ENCODE data around the gene DLK1. TPM values are rescaled to one million over a fixed set of nuclear protein-coding genes. Genes with fewer than 3 reads are reported as not detected.
A peak's percentile ranks its signal among the peaks of the same experiment; 100 is the strongest.

The DLK1 gene
- total and polyA plus RNA-seq, 2 of the 13 experiments (the other 11 are each of a cell fraction or from before 2014, with no cell fraction given), result 95.5 to 312 TPM

GRCh38 chr14:100750762-100751699 lies 24.3 kb downstream of the DLK1 start (continued):
- TF ChIP-seq PBX3 (CRISPR knock-in tag; IDR thresholded peaks at IDR 0.05; ENCODE audit: borderline replicate concordance) (no peak), ZNF331 (CRISPR knock-in tag; IDR thresholded peaks at IDR 0.05) (peak; percentile 86), ZNF557 (CRISPR knock-in tag; IDR thresholded peaks at IDR 0.05) (peak; percentile 81; the same call in 1 of the 2 replicates), ZNF30 (CRISPR knock-in tag; IDR thresholded peaks at IDR 0.05) (no peak), MXD4 (CRISPR knock-in tag; IDR thresholded peaks at IDR 0.05) (no peak; the same call in 1 of the 2 replicates), PRPF4 (IDR thresholded peaks at IDR 0.05; ENCODE audit: low read depth, low read length, poor library complexity, severe bottlenecking) (no peak), ZBTB3 (CRISPR knock-in tag; IDR thresholded peaks at IDR 0.05; ENCODE audit: borderline replicate concordance, low read depth) (peak; percentile 61; the same call in 1 of the 2 replicates), CENPBD1 (CRISPR knock-in tag; IDR thresholded peaks at IDR 0.05; ENCODE audit: borderline replicate concordance, low read depth) (no peak), HNRNPL (IDR thresholded peaks at IDR 0.05; ENCODE audit: low read depth, low read length) (no peak), SSRP1 (CRISPR knock-in tag; IDR thresholded peaks at IDR 0.05) (peak; percentile 15; the same call in 1 of the 2 replicates), ZNF547 (CRISPR knock-in tag; IDR thresholded peaks at IDR 0.05) (0 out of 2 replicates have a peak, but pooled peaks have one; percentile 47), JDP2 (CRISPR knock-in tag; IDR thresholded peaks at IDR 0.05; ENCODE audit: borderline replicate concordance) (no peak), FOXK1 (CRISPR knock-in tag; IDR thresholded peaks at IDR 0.05; ENCODE audit: borderline replicate concordance, low read depth) (peak; percentile 79; the same call in 1 of the 2 replicates), ZNF180 (CRISPR knock-in tag; IDR thresholded peaks at IDR 0.05; ENCODE audit: borderline replicate concordance, low read depth) (no peak), SP1 (IDR thresholded peaks at IDR 0.05) (no peak), SP1 (CRISPR knock-in tag; IDR thresholded peaks at IDR 0.05) (no peak), CREB1 (IDR thresholded peaks at IDR 0.05) (0 out of 2 replicates have a peak, but pooled peaks have one; percentile 3), CREB1 (CRISPR knock-in tag; IDR thresholded peaks at IDR 0.05) (peak; percentile 72), TAF15 (IDR thresholded peaks at IDR 0.05; ENCODE audit: low read depth, low read length, poor library complexity, severe bottlenecking) (no peak), ZNF138 (CRISPR knock-in tag; IDR thresholded peaks at IDR 0.05; ENCODE audit: low read depth) (no peak), ZNF225 (CRISPR knock-in tag; IDR thresholded peaks at IDR 0.05) (no peak), ZNF207 (IDR thresholded peaks at IDR 0.05; ENCODE audit: borderline replicate concordance) (no peak), BRCA1 (CRISPR knock-in tag; IDR thresholded peaks at IDR 0.05) (peak; percentile 75; the same call in 1 of the 2 replicates), ZNF576 (CRISPR knock-in tag; IDR thresholded peaks at IDR 0.05) (no peak), MAFK (conservative IDR thresholded peaks at IDR 0.05 in 1 of 2, IDR thresholded peaks at IDR 0.05 in 1 of 2; ENCODE audit: low read length in 2 of 2) (no peak), BRD4 (CRISPR knock-in tag; IDR thresholded peaks at IDR 0.05) (no peak; the same call in 1 of the 2 replicates), BHLHE40 (IDR thresholded peaks at IDR 0.05; ENCODE audit: low read length) (no peak), MXD1 (CRISPR knock-in tag; IDR thresholded peaks at IDR 0.05) (0 out of 2 replicates have a peak, but pooled peaks have one; percentile 49), ZNF34 (CRISPR knock-in tag; IDR thresholded peaks at IDR 0.05; ENCODE audit: borderline replicate concordance) (0 out of 2 replicates have a peak, but pooled peaks have one; percentile 75), TBL1XR1 (IDR thresholded peaks at IDR 0.05; ENCODE audit: borderline replicate concordance, low read length, partially characterized antibody) (no peak)
